ENCODE measurements around the gene TAOK2. TPM values are rescaled to one million over a fixed set of nuclear protein-coding genes. Genes with fewer than 3 reads are reported as not detected.
"Not testable (repeated sequence)": the region's sequence is repeated elsewhere in the genome, so short reads cannot be mapped to it uniquely, and the experiment has no call there.

The TAOK2 gene
- polyA plus RNA-seq, 3 donors = 1.1 to 19.2 (median 2.3) TPM

DNA sequence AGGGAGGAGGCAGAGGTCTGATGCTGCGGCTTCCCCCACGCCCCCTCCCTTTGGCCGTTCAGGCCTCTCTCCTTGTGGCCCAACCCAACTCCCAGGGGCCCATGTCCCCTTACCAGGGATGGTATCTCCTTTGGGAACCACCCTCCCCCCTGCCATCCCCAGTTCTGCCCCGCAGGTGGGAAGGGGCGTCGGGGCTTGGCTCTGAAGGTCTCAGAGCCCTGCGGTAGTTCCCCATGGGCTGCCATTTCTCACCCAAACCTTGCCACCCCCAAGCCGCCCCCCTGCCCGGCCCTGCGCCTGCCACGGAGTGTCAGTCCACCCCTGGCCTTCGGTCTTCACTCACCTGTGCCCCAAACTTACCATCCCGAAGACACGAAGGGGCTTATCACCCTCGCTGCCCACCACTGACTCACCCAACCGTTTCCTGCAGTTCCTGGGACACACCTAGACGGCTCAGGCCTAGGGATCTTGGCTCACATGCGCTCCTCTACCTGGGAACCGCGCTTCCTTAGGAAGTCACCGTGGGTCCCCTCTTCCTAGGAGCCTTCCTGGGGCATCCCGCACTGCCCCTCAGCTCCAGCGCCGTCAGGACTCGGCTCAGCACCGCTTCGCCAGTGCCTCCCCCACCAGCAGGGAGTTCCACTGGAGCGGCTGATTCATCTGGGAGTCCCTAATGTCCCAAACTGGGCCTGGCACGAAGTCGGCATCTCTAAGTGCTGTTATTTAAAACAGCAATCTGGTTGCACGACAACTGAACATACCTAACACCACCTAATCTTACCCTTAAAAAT, 38.2 kb downstream of the TAOK2 start:
- H3K4me2 ChIP-seq (replicated peaks; ENCODE audit: extremely low read depth, low read length, poor library complexity, severe bottlenecking) = peak overlapping the region; percentile 74
- no peak overlapping the region for H3K27ac ChIP-seq (ENCODE audit: low read depth in 1 of 2, low read length in 2 of 2)
- Mint-ChIP-seq H3K9me3 (peaks cover 0 to 17% (median 3%) of the 10 kb centered on the region in 7 donors), H3K4me3 (peak overlapping the region; percentile 45 to 83), H3K36me3 (peaks cover 0 to 2% of the 10 kb centered on the region in 2 donors), H3K4me1 (peaks cover 7% of the 10 kb centered on the region), H3K27ac (no peak overlapping the region), H3K27me3 (ENCODE audit: low read depth in 3 of 3) (peaks cover 38 to 67% (median 54%) of the 10 kb centered on the region in 3 donors)
- DNase-seq = no peak
- peaks cover 18 to 39% of the 10 kb centered on the region in 2 donors for H3K27me3 ChIP-seq (ENCODE audit: control insufficient read depth in 2 of 2, insufficient read depth in 2 of 2, low read length in 2 of 2)
- TF ChIP-seq, protein P1, sequence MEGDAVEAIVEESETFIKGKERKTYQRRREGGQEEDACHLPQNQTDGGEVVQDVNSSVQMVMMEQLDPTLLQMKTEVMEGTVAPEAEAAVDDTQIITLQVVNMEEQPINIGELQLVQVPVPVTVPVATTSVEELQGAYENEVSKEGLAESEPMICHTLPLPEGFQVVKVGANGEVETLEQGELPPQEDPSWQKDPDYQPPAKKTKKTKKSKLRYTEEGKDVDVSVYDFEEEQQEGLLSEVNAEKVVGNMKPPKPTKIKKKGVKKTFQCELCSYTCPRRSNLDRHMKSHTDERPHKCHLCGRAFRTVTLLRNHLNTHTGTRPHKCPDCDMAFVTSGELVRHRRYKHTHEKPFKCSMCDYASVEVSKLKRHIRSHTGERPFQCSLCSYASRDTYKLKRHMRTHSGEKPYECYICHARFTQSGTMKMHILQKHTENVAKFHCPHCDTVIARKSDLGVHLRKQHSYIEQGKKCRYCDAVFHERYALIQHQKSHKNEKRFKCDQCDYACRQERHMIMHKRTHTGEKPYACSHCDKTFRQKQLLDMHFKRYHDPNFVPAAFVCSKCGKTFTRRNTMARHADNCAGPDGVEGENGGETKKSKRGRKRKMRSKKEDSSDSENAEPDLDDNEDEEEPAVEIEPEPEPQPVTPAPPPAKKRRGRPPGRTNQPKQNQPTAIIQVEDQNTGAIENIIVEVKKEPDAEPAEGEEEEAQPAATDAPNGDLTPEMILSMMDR (IDR thresholded peaks at IDR 0.05) = no peak
- peaks cover 0 to 12% of the 10 kb centered on the region in 2 donors for H3K9me3 ChIP-seq (replicated peaks in 1 of 2; ENCODE audit: control insufficient read depth in 1 of 2, insufficient read depth in 1 of 2, low read length in 2 of 2)
- no peaks in the 10 kb centered on the region for H4K20me1 ChIP-seq (ENCODE audit: insufficient read depth, low read length)
- no peaks in the 10 kb centered on the region for H3K36me3 ChIP-seq (replicated peaks in 1 of 2; ENCODE audit: control insufficient read depth in 1 of 2, insufficient read depth in 2 of 2, low read length in 2 of 2)
- 25% methylated on average over 27 of the region's 31 CpGs for WGBS (ENCODE audit: insufficient coverage)
- peaks cover 10 to 17% of the 10 kb centered on the region in 2 donors for H3K4me1 ChIP-seq (ENCODE audit: control insufficient read depth in 1 of 2, insufficient read depth in 2 of 2, low read length in 2 of 2)
- H2AFZ ChIP-seq (ENCODE audit: insufficient read depth, low read depth, low read length, poor library complexity, severe bottlenecking) = peak overlapping the region; percentile 46
- H3K4me3 ChIP-seq (replicated peaks in 1 of 3; ENCODE audit: low read depth in 2 of 3, low read length in 3 of 3) = peak overlapping the region in 1 of 3 experiments; percentile 63
- intact Hi-C loops (cut with micrococcal nuclease) = no loop called here
- H3K79me2 ChIP-seq (ENCODE audit: insufficient read depth, low read length) = no peaks in the 10 kb centered on the region
- H3K9ac ChIP-seq (ENCODE audit: insufficient read depth, low read length, poor library complexity, severe bottlenecking) = no peak overlapping the region

DNA sequence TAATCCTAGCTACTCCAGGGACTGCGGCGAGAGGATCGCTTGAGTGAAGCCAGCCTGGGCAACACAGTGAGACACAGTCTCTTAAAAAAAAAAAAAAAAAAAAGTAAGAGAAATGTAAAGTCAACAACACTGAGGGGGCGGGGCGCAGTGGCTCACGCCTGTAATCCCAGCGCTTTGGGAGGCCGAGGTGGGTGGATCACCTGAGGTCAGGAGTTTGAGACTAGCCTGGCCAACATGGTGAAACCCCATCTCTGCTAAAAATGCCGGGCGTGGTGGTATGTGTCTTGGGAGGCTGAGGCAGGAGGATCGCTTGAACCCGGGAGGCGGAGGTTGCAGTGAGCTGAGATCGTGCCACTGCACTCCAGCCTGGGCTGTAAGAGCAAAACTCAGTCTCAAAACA, 38.9 kb downstream of the TAOK2 start:
- H2AFZ ChIP-seq (ENCODE audit: insufficient read depth, low read depth, low read length, poor library complexity, severe bottlenecking); H3K27ac ChIP-seq (ENCODE audit: low read depth in 1 of 2, low read length in 2 of 2); H3K4me3 ChIP-seq (replicated peaks in 1 of 3; ENCODE audit: low read depth in 2 of 3, low read length in 3 of 3); H3K36me3 Mint-ChIP-seq; H3K4me1 Mint-ChIP-seq; H3K27ac Mint-ChIP-seq; intact Hi-C loops (cut with micrococcal nuclease); H4K20me1 ChIP-seq (ENCODE audit: insufficient read depth, low read length); DNase-seq; H3K9ac ChIP-seq (ENCODE audit: insufficient read depth, low read length, poor library complexity, severe bottlenecking); H3K4me2 ChIP-seq (replicated peaks; ENCODE audit: extremely low read depth, low read length, poor library complexity, severe bottlenecking); H3K36me3 ChIP-seq (replicated peaks in 1 of 2; ENCODE audit: control insufficient read depth in 1 of 2, insufficient read depth in 2 of 2, low read length in 2 of 2); H3K79me2 ChIP-seq (ENCODE audit: insufficient read depth, low read length): not testable (repeated sequence)
- Mint-ChIP-seq H3K9me3 (peaks cover 2 to 17% (median 3%) of the 10 kb centered on the region in 7 donors), H3K4me3 (peak overlapping the region in 1 of 2 donors; percentile 83), H3K27me3 (ENCODE audit: low read depth in 3 of 3) (peaks cover 38 to 67% (median 54%) of the 10 kb centered on the region in 3 donors)
- Histone ChIP-seq H3K4me1 (ENCODE audit: control insufficient read depth in 1 of 2, insufficient read depth in 2 of 2, low read length in 2 of 2) (peaks cover 10 to 17% of the 10 kb centered on the region in 2 donors), H3K27me3 (ENCODE audit: control insufficient read depth in 2 of 2, insufficient read depth in 2 of 2, low read length in 2 of 2) (peaks cover 18 to 39% of the 10 kb centered on the region in 2 donors), H3K9me3 (replicated peaks in 1 of 2; ENCODE audit: control insufficient read depth in 1 of 2, insufficient read depth in 1 of 2, low read length in 2 of 2) (peaks cover 0 to 12% of the 10 kb centered on the region in 2 donors)
- WGBS (ENCODE audit: insufficient coverage) = 89% methylated on average over 5 of the region's 14 CpGs

DNA sequence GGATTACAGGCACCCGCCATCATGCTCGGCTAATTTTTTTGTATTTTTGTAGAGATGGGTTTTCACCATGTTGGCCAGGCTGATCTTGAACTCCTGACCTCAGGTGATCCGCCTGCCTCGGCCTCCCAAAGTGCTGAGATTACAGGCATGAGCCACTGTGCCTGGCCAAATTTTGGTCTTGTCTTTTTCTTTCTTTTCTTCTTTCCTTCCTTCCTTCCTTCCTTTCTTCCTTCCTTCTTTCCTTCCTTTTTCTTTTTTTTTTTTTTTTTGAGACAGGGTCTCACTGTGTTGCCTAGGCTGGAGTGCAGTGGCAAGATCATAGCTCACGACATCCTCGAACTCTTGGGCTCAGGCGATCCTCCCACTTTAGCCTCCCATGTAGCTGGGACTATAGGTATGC, 41.8 kb downstream of the TAOK2 start:
- H3K4me1 Mint-ChIP-seq; H3K27ac ChIP-seq (ENCODE audit: low read depth in 1 of 2, low read length in 2 of 2); H2AFZ ChIP-seq (ENCODE audit: insufficient read depth, low read depth, low read length, poor library complexity, severe bottlenecking); DNase-seq; H3K4me3 Mint-ChIP-seq; intact Hi-C loops (cut with micrococcal nuclease); H3K4me2 ChIP-seq (replicated peaks; ENCODE audit: extremely low read depth, low read length, poor library complexity, severe bottlenecking); H3K79me2 ChIP-seq (ENCODE audit: insufficient read depth, low read length); H3K4me3 ChIP-seq (replicated peaks in 1 of 3; ENCODE audit: low read depth in 2 of 3, low read length in 3 of 3); H3K9ac ChIP-seq (ENCODE audit: insufficient read depth, low read length, poor library complexity, severe bottlenecking); H3K36me3 Mint-ChIP-seq; H3K36me3 ChIP-seq (replicated peaks in 1 of 2; ENCODE audit: control insufficient read depth in 1 of 2, insufficient read depth in 2 of 2, low read length in 2 of 2); H4K20me1 ChIP-seq (ENCODE audit: insufficient read depth, low read length): not testable (repeated sequence)
- WGBS (ENCODE audit: insufficient coverage) = 93% methylated on average over 5 of the region's 7 CpGs
- peaks cover 0 to 11% of the 10 kb centered on the region in 2 donors for H3K9me3 ChIP-seq (replicated peaks in 1 of 2; ENCODE audit: control insufficient read depth in 1 of 2, insufficient read depth in 1 of 2, low read length in 2 of 2)
- H3K27me3 Mint-ChIP-seq (ENCODE audit: low read depth in 3 of 3) = peaks cover 29 to 47% (median 39%) of the 10 kb centered on the region in 3 donors
- peaks cover under 1 to 12% (median 3%) of the 10 kb centered on the region in 7 donors for H3K9me3 Mint-ChIP-seq
- H3K27me3 ChIP-seq (ENCODE audit: control insufficient read depth in 2 of 2, insufficient read depth in 2 of 2, low read length in 2 of 2) = peaks cover 13 to 25% of the 10 kb centered on the region in 2 donors
- H3K4me1 ChIP-seq (ENCODE audit: control insufficient read depth in 1 of 2, insufficient read depth in 2 of 2, low read length in 2 of 2) = peaks cover 8 to 14% of the 10 kb centered on the region in 2 donors
- peak overlapping the region in 1 of 7 donors; percentile 37 for H3K27ac Mint-ChIP-seq
